Raji (cell line): ENCODE results near the gene NTN1.

Experiments used
- POLR2A ChIP-seq: IDR thresholded peaks from 2 replicates; pipeline ENCODE4 v1.6.1; 2011; ENCODE audit warnings: low read depth, low read length, control low read depth; ENCODE audit not compliant: insufficient read depth

Gene NTN1

DNA sequence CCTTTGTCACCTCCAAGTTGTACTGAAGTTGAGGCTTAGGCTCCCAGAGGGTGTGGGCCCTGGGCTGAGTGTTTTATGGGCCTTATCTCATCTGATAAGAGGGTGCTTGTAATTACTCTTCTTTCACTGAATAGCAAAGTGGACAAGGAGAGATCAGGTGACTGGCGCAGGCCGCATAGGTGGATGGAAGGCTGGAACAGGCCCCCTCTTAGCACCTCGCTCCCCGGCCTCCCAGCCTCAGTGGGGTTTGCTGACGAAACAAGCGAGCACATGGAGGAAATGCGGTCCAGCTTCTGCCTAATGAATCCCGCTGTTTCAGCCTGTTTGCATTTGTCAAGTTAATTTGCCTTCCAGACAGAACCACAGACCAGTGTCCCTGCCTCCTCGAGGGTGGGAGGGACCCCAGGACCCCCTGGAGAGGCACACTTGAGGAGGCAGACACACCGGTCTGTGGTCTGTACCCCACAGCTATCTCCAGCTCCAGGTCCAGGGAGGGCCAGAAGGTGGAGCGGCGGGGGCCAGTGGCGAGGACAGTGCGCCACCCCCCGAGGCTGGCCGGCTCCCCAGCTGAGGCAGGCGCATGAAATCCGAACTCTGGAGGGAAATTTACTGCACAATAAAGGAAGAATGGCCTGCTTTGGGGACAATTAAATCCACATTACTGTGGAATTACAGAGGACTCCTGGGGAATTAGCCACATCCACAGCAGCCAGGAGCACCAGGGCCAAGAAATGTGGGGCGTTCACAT, 123.4 kb downstream of the NTN1 start:
- no peak for TF ChIP-seq POLR2A

DNA sequence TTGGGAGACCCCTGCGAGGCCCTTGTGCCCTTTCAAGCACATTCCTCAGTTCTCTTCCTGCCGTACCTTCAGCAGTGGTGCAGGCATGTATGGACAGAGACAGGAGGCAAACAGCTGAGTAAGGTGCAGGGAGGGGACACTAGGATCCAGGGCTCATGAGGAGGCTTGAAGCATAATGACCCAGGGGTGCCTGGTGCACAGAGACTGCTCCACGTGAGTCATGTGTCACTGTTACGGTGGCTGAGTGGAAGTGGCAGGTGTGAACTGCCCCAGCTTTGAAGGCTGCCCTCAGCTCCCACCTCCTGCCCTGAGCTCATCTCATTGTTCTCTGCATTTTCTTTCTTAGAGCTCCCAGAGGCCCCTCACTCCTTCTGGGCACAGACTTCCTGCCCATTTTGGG, 124.8 kb downstream of the NTN1 start:
- no peak for TF ChIP-seq POLR2A

DNA sequence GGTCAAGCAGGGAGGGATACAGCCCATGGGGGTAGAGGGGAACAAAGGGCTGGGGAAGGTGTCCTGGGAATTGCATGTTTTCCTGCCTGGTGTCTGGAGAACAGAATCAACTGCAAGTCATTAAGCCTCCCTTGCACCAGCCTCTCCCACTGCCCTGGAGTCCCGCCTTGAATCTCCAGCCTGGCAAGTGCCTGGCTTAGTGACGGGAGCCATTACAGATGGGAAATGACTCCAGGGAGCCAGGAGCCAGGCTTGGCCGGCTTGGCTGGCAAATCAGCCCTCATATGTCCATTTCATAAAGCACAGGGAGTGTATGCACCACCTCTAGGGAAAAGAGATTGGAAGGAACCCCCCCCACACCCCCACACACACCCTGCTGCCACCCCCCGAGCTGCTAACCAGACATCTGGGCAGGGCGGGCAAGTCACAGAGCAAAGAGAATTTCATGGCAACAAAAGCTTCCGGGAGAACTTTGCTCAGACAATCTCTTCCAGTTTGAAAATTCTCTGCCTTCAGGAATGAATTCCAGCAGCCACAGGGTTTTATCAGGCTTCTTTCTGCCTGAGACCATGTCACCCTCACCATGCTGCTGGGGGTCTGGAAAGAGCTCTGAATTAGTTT, 127.7 kb downstream of the NTN1 start:
- TF ChIP-seq POLR2A = no peak

DNA sequence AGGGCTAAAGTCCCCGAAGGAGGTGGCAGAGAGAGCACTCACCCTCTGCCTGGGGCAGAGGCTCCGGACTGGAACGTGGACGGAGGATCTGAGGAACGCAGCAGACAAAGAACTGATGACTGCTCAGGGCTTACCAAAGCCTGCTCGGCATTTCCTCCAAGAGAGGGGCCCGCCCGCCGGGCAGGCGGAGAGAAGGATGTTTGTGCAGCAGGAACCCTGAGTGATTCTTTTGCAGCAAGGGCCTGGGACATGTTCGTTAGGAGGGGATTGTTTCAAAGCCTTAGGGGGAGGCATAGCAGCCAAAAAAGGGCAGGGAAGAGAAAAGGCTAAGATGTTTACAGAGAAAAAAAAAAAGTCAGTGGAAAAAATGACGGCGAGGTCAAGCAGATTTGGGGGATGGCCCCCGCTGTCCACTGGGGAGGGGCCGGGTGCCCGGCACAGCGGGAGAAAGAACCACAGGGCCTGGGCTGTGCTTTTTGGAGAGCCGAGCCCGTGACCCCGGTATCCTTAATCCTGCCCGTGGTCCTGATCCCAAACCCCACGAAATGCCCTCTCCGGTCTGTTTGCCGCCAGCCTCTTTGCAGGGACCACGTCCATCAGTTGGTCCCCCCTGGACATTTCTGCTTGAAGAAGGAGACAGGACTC, 129.3 kb downstream of the NTN1 start:
- TF ChIP-seq POLR2A = no peak

DNA sequence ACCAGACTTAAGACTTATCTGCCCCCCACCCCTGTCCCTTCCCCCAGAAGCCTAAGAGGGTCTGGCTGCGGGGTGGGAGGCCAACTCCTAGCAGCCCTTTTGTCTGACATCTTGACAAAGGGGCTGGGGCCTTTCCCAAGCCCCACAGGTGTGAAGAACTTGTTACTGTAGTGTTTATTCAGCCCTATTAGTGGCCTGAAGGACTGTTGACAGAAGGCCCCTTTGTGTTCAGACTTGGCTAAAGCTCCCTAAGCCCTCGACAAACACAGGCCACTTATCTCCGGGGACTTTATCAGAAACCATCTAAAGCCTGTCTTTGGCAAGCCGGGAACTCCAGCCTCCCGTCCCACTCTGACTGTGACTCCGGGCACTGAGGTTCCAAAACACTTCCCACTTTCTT, 129.8 kb downstream of the NTN1 start:
- TF ChIP-seq POLR2A = no peak

DNA sequence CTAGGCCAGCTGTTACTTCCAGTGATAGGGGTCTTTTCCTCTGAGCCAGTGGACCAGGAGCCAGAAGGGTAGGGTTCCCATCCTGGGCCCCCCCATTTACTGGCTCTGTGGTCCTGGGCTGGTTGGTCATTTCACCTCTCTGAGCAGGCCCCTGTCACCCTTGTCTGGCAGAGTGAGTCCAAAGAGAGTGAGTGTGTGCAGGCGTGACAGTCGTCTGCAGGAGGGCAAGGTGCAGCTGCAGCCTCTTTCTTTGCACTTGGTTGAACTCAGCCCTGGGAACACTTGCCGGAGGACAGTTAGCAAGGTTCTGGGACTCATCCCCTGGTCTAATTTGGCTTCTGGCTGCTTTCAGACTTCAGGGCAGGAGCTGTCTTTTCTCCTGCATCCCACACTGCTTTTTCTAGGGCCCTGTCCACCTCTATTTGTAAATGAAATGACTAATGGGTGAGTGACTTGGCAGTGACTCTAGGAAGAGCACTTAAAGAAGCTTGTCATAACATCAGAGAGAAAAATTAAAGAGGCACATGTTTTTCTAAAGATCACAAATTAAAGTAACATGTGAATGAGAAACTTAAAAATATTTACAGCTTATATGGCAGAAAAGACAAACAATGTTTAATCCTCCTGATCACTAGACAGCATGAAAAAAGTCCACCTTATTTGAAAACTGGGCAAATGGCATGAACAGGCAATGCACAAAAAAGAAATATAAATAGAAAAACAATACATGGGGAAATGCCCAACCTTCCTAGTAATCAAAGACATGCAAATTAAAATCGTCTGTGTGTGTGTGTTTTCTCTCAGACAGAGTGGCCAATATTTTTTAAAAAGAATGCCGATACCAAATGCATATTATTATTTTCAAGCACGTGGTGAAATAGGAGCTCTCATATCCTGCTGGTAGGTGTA, 137.5 kb downstream of the NTN1 start:
- TF ChIP-seq POLR2A = no peak

DNA sequence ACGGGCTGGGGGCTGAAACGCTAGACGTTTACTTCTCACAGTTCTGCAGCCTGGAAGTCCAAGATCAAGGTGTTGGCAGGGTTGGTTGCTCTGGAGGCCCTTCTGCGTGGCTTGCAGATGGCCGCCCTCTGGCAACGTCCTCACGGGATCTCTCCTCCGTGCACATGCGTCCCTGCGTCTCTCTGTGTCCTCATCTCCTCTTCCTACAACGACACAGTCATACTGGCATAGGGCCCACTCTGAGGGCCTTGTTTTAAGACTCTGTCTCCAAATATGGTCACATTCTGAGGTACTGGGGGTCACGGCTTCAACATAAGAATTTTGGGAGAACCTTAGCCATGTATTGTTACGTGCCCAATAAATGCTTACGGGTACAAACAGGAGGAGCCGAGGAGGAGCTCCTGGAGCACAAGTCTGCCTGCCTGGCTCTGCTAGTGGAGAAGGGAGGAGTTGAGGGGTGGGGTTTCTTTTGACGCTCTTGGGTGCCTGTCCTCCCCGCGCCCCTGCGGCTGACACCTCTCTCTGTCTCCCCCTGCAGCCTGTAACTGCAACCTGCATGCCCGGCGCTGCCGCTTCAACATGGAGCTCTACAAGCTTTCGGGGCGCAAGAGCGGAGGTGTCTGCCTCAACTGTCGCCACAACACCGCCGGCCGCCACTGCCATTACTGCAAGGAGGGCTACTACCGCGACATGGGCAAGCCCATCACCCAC, 141.1 kb downstream of the NTN1 start:
- TF ChIP-seq POLR2A = no peak

DNA sequence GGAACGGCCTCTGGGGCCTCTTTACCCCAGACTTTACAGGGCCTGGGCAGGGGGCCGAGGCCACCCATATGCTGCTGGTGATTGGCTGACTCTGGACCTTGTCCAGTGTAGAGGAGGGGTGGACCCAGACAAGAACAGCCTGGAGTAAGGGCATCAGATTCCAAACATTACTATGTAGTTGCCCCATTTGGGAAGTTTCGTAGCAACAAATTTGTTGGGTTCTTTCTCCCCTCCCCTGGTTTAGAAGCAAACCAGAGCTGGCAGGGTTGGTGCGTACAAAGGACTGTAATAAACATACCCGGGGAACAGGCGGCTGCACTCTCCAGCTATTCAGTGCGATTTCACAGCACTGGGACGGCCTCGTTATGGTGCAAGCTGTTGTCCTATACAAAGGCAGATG, 145.5 kb downstream of the NTN1 start:
- TF ChIP-seq POLR2A = no peak

DNA sequence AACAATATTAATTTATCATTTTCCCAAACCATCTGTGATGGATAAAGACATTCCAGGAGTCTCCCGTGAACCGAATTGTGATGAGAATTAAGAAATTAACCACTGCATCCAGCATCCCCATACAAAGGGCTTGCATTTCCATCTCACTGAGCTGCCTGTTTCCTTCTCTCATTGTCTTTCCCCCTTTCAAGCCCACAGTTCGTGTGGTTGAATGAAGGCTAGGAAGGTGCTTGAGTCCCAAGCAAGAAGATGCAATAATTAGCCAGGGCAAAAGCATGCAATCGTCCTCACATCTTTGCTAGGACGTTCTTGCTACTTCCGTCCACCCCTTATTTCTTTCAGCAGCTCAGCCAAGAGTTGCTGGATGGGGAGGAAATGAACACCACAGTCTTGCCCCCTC, 146.1 kb downstream of the NTN1 start:
- no peak for TF ChIP-seq POLR2A

DNA sequence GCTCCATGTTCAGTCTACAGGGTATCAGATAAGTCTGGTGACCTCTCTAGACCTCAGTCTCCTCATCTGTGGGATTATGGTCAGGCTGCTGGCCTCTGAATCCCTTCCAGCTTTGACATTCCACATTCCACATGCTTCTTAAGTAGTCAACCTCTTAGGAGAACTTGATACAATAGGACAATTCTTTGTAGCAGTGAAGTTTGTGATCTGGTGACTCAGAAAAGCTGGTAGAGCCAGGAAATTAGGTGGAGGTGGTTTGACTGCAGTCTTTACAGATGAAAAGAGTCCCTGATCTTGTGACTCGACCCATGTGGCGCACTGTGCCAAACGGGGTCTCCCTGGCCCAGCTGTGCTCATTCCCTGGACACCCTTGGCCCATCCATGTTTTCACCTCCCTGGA, 147.8 kb downstream of the NTN1 start:
- no peak for TF ChIP-seq POLR2A

DNA sequence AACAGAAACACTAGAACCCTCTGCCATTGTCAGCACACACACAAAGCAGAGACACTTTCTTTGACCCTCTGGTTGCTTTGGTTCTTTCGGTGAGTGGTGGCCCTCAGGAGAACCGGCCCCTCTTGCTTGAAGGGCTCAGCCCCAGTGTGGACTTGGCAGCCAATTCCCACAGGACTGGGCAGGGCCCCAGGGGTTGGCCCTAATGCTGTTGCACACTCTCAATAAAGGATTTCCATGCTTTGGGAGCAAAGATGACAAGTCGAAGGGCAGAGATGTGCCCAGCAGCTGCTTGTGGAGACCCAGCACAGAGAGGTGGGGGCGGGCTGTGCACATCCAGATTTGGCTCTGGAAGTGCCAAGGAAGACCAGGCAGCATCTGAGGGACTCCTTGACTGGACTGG, 149.0 kb downstream of the NTN1 start:
- no peak for TF ChIP-seq POLR2A

DNA sequence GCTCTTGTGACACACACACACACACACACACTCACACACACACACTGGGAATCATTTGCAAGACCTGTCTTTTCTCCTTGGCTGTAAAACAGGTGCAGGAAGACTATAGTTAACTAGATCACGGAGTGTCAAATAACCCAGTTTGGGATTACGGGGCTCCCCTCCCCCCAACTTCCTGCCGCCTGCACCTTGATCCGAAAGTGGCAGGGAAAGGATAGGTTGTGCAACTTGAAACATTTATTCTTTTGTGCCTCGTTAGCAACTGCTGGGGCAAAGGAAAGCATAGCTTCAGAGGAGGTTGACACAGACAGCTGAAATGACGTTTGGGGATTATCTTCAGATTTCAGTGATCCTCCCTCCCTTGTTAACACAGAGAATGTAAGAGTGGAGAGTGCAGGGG, 149.5 kb downstream of the NTN1 start:
- no peak for TF ChIP-seq POLR2A

DNA sequence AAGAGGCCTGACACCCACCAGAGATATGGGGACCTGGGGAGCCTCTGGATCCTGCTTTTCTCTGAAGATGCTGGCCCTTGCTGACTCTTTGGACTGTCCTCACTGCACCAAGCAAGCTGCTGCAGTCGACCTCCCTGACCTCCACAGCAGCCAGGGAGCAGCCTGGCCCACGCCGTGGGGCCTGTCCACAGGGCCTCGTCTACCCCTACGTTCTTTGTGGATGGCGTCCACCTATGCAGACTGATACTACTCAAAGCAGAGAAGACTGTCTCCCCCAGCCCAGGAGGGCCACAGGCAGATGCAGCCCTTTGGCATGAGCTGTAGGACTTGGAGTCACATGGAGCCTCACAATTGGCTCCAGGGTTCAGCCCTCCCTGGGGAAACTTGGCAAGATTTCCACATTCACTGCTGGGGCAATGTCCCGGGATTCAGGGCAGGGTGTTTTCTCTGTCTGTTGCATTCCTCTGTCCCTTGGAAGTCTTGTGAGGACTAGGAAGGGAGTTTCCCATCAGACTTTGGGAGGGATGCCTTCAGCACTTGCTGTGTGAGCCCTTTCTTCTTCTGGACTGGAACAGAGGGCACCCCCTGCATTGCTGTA, 152.2 kb downstream of the NTN1 start:
- TF ChIP-seq POLR2A = no peak

DNA sequence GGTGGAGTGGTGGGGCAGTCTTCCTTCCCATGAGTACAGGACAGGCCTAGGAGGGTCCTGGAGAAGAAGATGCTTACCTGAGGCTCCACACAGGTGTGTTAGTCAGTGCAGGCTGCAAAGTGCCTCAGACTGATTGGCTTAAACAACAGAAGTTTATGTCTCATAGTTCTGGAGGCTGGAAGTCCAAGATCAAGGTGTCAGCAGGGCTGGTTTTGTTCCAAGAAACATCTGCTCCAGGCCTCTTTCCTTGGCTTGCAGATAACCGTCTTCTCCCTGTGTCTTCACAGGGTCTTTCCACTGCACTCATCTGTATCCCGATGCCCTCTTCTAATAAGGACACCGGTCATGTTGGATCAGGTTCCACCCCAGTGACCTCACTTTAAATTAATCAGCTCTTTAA, 153.0 kb downstream of the NTN1 start:
- TF ChIP-seq POLR2A = no peak
